ENCODE data around the gene DCN.

Gene DCN

DNA sequence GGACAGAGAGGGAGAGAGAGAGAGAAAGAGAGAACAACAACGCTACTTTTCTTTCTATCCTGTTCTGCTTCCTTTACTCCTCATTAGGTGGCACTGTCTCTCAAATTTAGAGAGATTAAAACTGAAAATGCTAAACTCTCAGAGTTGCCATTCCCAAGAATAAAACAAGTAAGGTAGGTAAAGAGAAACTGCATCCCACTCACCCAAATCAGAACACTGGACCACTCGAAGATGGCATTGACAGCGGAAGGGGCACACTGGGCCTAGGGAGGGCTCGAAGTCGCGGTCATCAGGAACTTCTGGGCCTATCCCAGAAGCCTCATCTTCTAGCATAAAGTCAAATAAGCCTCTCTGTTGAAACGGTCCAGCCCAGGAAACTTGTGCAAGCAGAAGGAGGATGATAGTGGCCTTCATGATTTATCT is 4.5 kb downstream of the DCN start:
- Mint-ChIP-seq H3K27ac (no peak overlapping the region), H3K27me3 (no peaks in the 10 kb centered on the region), H3K4me1 (ENCODE audit: low read depth) (no peaks in the 10 kb centered on the region), H3K9me3 (no peaks in the 10 kb centered on the region), H3K4me3 (no peak overlapping the region), H3K36me3 (ENCODE audit: low read depth) (no peaks in the 10 kb centered on the region)

DNA sequence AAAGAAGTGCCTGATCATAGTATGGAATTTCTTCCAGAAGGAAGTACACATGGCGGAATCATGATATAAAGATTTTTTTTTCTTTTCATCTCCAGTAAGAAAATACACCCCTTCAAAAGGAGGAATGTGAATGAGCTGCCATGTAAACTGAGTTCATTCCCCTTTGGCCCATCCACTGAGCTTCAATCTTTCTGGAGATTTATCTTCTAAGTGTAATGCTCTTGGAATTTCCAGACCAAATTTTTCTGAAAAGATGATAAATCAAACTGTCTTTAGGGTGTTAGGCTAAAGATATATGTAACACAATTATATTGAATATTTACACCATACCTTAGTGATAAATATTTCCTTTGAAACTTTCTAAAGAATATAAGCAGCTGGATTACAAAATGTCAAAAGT is 5.2 kb downstream of the DCN start:
- no peaks in the 10 kb centered on the region for H3K36me3 Mint-ChIP-seq (ENCODE audit: low read depth)
- H3K27ac Mint-ChIP-seq: no peak overlapping the region
- H3K9me3 Mint-ChIP-seq: no peaks in the 10 kb centered on the region
- no peaks in the 10 kb centered on the region for H3K27me3 Mint-ChIP-seq
- H3K4me3 Mint-ChIP-seq: no peak overlapping the region
- H3K4me1 Mint-ChIP-seq (ENCODE audit: low read depth): no peaks in the 10 kb centered on the region

DNA sequence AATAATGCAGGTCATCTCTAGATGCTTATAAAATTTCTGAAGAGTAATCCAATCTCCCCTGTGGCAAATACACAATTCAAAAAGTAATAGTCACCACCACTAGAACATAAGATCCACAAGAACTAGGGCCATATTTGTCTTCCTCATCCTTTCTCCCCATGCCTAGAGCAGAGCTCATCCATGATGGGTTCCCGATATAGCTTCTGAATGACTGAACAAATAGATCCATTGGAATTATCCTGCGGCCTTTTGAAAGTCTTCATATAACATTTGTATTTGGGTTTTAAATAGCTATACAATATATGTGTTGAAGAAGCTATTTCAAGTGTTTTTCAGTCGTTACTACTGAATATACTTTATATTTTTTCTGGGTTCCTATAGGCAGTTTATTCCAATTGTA is 5.7 kb downstream of the DCN start:
- H3K27ac Mint-ChIP-seq: no peak overlapping the region
- H3K4me3 Mint-ChIP-seq: no peak overlapping the region
- H3K9me3 Mint-ChIP-seq: no peaks in the 10 kb centered on the region
- no peaks in the 10 kb centered on the region for H3K27me3 Mint-ChIP-seq
- H3K36me3 Mint-ChIP-seq (ENCODE audit: low read depth): no peaks in the 10 kb centered on the region
- no peaks in the 10 kb centered on the region for H3K4me1 Mint-ChIP-seq (ENCODE audit: low read depth)

DNA sequence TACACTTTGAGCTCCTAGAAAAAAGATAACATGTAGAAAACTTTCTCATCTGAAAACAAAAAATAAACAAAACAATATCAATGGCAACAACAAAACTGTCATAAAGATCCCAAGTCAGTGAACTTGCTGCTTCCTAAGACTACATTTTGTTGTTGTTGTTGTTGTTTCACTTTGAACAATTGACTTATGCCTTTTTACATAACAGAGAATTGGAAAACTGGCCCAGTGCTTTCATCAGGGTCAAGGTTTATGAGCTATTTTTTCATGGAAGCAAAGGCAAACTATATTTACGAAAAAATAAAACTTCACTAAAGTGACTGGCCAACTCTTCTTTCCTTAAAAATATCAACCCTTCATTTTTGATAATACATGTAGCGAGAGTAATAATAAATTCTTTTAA is 6.3 kb downstream of the DCN start:
- H3K4me1 Mint-ChIP-seq (ENCODE audit: low read depth): no peaks in the 10 kb centered on the region
- H3K9me3 Mint-ChIP-seq: no peaks in the 10 kb centered on the region
- H3K4me3 Mint-ChIP-seq: no peak overlapping the region
- H3K36me3 Mint-ChIP-seq (ENCODE audit: low read depth): no peaks in the 10 kb centered on the region
- no peaks in the 10 kb centered on the region for H3K27me3 Mint-ChIP-seq
- no peak overlapping the region for H3K27ac Mint-ChIP-seq

DNA sequence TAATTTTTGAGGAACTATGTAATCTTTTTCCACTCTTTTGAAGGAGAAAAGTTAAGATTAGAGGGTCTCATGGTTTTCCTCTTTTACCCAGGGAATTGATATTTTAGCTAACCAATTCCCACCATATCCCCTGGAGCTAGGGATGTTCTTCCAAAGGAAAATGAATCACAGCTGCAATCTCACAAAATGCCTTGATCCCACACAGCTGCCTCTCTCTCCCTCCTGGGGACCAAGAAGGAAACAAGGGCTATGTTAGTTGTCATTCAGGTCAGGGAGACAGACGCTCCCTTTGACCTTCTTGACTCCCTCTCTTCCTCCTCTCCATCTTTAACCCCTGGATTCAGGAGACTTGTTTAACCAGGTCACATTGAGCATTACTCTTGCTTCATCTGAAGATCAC is 9.5 kb downstream of the DCN start:
- Mint-ChIP-seq H3K4me1 (ENCODE audit: low read depth) (no peaks in the 10 kb centered on the region), H3K27ac (no peak overlapping the region), H3K9me3 (no peaks in the 10 kb centered on the region), H3K4me3 (no peak overlapping the region), H3K27me3 (no peaks in the 10 kb centered on the region), H3K36me3 (ENCODE audit: low read depth) (no peaks in the 10 kb centered on the region)

GRCh38 chr12:91172096-91172495 is 10.5 kb downstream of the DCN start:
- H3K36me3 Mint-ChIP-seq (ENCODE audit: low read depth): no peaks in the 10 kb centered on the region
- H3K4me1 Mint-ChIP-seq (ENCODE audit: low read depth): no peaks in the 10 kb centered on the region
- no peak overlapping the region for H3K27ac Mint-ChIP-seq
- no peaks in the 10 kb centered on the region for H3K27me3 Mint-ChIP-seq
- no peak overlapping the region for H3K4me3 Mint-ChIP-seq
- H3K9me3 Mint-ChIP-seq: no peaks in the 10 kb centered on the region

- H3K4me1 Mint-ChIP-seq (ENCODE audit: low read depth): no peaks in the 10 kb centered on the region
- no peak overlapping the region for H3K27ac Mint-ChIP-seq
- H3K27me3 Mint-ChIP-seq: no peaks in the 10 kb centered on the region
- H3K36me3 Mint-ChIP-seq (ENCODE audit: low read depth): no peaks in the 10 kb centered on the region
- H3K9me3 Mint-ChIP-seq: no peaks in the 10 kb centered on the region
- no peak overlapping the region for H3K4me3 Mint-ChIP-seq
Measured at GRCh38 chr12:91171476-91171875, 11.1 kb downstream of the DCN start.

DNA sequence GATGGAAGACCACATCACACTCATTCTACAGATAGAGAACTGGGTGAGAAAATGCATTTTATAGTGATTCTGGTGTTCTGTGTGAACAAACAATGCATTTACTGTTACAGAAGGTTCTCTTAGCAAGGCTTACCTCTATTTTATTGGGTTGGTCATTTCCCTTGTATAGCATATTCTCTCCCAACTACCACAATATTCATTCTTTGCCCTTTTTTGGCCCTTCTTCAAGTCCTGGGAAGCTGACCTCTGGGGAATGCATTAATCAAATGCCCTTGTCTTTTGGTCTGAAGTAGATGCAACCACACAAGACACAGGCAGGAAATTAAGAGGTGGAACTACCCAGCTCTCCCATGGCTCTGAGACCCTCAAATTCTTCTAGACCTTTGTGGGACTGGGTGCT is 19.5 kb downstream of the DCN start:
- no peak overlapping the region for H3K27ac Mint-ChIP-seq
- H3K9me3 Mint-ChIP-seq: no peaks in the 10 kb centered on the region
- H3K4me3 Mint-ChIP-seq: no peak overlapping the region
- H3K36me3 Mint-ChIP-seq (ENCODE audit: low read depth): no peaks in the 10 kb centered on the region
- no peaks in the 10 kb centered on the region for H3K27me3 Mint-ChIP-seq
- H3K4me1 Mint-ChIP-seq (ENCODE audit: low read depth): no peaks in the 10 kb centered on the region

- no peaks in the 10 kb centered on the region for H3K27me3 Mint-ChIP-seq
- no peaks in the 10 kb centered on the region for H3K9me3 Mint-ChIP-seq
- no peak overlapping the region for H3K27ac Mint-ChIP-seq
- H3K4me1 Mint-ChIP-seq (ENCODE audit: low read depth): no peaks in the 10 kb centered on the region
- H3K36me3 Mint-ChIP-seq (ENCODE audit: low read depth): no peaks in the 10 kb centered on the region
- no peak overlapping the region for H3K4me3 Mint-ChIP-seq
Measured at GRCh38 chr12:91161009-91161408, 21.6 kb downstream of the DCN start.

- H3K4me1 Mint-ChIP-seq (ENCODE audit: low read depth): no peaks in the 10 kb centered on the region
- no peak overlapping the region for H3K27ac Mint-ChIP-seq
- no peaks in the 10 kb centered on the region for H3K9me3 Mint-ChIP-seq
- H3K4me3 Mint-ChIP-seq: no peak overlapping the region
- no peaks in the 10 kb centered on the region for H3K36me3 Mint-ChIP-seq (ENCODE audit: low read depth)
- H3K27me3 Mint-ChIP-seq: no peaks in the 10 kb centered on the region
Measured at GRCh38 chr12:91155990-91156389, 26.6 kb downstream of the DCN start.

DNA sequence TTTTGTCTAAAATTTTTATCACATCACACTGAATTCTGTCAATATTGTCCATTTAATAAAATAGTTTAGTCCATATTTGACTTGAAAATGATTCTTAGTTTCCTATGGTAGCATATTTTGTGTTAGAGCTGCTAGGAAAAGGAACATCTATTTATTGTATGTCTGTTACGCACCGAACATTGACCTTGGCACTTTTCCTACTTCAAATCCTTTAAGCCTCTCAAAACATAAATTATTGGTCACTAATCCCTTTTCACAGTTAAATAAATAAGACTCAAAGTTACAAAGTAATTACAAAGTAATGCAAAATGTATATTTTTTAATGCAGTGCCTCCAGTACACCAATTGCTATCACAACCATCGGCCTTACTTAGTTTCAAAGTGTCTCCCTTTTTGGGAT is 28.5 kb downstream of the DCN start:
- H3K4me1 Mint-ChIP-seq (ENCODE audit: low read depth): no peaks in the 10 kb centered on the region
- H3K27me3 Mint-ChIP-seq: no peaks in the 10 kb centered on the region

DNA sequence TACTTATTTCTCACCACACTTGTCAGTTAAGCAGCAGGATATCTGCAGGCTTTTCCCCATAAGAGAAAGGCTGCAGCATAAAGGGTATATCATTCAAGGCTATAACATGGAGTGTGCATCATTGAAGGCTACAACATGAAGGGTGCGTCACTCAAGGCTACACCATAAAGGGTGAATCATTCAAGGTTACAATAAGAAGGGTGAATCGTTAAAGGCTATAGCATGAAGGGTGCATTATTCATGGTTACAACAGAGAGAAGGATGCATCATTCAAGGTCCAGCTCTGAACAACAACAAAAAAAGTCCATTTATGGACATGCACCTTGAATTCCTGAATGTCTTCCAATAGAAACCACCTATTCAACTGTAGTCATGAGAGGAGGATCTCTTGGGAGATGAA is 38.6 kb downstream of the DCN start:
- H3K4me1 Mint-ChIP-seq (ENCODE audit: low read depth): no peaks in the 10 kb centered on the region
- no peaks in the 10 kb centered on the region for H3K36me3 Mint-ChIP-seq (ENCODE audit: low read depth)
- H3K4me3 Mint-ChIP-seq: no peak overlapping the region
- peaks cover 8% of the 10 kb centered on the region for H3K27me3 Mint-ChIP-seq
- H3K9me3 Mint-ChIP-seq: no peaks in the 10 kb centered on the region
- H3K27ac Mint-ChIP-seq: no peak overlapping the region

More for the DNA sequence above, 28.5 kb downstream of the DCN start:
- Mint-ChIP-seq H3K9me3 (no peaks in the 10 kb centered on the region), H3K27ac (no peak overlapping the region), H3K36me3 (ENCODE audit: low read depth) (no peaks in the 10 kb centered on the region), H3K4me3 (no peak overlapping the region)

GRCh38 chr12:91143206-91143605 is 39.4 kb downstream of the DCN start:
- no peaks in the 10 kb centered on the region for H3K36me3 Mint-ChIP-seq (ENCODE audit: low read depth)
- H3K27ac Mint-ChIP-seq: no peak overlapping the region
- peaks cover 4% of the 10 kb centered on the region for H3K27me3 Mint-ChIP-seq
- no peaks in the 10 kb centered on the region for H3K9me3 Mint-ChIP-seq
- H3K4me3 Mint-ChIP-seq: no peak overlapping the region
- no peaks in the 10 kb centered on the region for H3K4me1 Mint-ChIP-seq (ENCODE audit: low read depth)

- Mint-ChIP-seq H3K27me3 (peaks cover 4% of the 10 kb centered on the region), H3K4me3 (no peak overlapping the region), H3K9me3 (no peaks in the 10 kb centered on the region), H3K4me1 (ENCODE audit: low read depth) (no peaks in the 10 kb centered on the region), H3K36me3 (ENCODE audit: low read depth) (no peaks in the 10 kb centered on the region), H3K27ac (no peak overlapping the region)
Measured at GRCh38 chr12:91142221-91142631, 40.4 kb downstream of the DCN start.

DNA sequence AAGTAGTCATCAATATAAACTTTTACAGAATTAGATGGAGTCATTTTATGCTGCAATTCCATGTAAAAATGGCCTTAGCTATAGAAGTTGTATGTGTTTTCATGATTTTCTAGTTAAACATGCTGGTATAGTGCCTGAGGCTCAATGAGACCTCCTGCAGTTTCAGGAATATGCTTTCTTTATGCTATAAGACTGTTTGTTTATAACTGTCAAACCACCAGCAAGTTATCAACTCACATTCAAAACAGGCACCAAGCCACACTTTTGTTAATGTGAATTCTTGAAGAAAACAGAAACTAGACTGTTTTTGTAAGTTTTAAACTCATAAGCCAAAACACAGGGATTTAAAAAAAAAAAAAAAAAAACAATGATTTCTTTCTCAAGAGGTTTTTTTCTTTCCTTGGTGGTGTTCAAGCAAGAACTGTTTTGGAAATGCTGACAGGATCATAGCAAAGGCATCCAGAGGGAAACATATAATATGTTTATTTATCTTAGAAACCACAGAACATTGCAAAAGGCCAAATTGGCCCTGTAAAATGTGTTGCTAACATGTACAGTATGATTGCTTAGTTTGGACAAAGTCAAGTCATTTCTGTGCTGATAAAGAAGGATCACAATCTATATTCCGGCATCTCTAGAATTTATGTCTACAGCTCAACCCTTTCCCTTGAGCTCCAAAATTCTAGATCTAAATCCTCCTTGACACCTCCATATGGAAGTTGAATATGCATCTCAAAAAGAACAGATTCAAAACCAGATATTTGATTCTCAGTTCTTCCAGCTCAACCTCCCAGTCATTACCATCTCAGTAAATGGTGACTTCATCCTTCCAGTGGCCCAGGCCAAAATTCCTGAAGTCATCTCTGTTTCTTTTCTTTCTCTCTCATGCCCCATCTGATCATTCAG is 42.3 kb downstream of the DCN start:
- Mint-ChIP-seq H3K4me1 (ENCODE audit: low read depth) (no peaks in the 10 kb centered on the region), H3K4me3 (no peak overlapping the region), H3K27ac (no peak overlapping the region), H3K36me3 (ENCODE audit: low read depth) (no peaks in the 10 kb centered on the region), H3K9me3 (peaks cover 1% of the 10 kb centered on the region), H3K27me3 (peaks cover 4% of the 10 kb centered on the region)

DNA sequence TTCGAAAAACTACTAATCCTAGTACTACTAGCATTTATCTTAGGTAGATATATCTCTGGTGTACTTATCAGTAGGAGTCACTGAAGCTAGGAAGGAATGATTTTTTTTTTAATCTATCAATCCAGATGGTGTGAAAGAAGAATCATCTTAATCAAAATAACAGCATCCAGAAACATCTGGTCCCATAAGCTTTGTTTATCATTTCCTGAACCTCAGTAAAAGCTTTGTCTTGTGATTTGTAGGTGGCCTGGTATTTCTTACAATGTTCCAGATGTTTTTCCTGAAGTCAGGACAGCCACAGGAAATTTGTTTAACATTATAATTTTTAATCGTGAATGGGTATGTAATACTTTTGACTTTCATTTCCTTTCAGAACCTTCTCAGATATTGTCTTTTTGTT is 43.3 kb downstream of the DCN start:
- H3K4me1 Mint-ChIP-seq (ENCODE audit: low read depth): no peaks in the 10 kb centered on the region

More for the DNA sequence above, 43.3 kb downstream of the DCN start:
- H3K27me3 Mint-ChIP-seq: peaks cover 4% of the 10 kb centered on the region
- no peak overlapping the region for H3K27ac Mint-ChIP-seq
- H3K9me3 Mint-ChIP-seq: peaks cover 3% of the 10 kb centered on the region
- no peak overlapping the region for H3K4me3 Mint-ChIP-seq
- H3K36me3 Mint-ChIP-seq (ENCODE audit: low read depth): no peaks in the 10 kb centered on the region

Data from stimulated activated naive CD8-positive, alpha-beta T cell treated with anti-CD3 and anti-CD28 coated beads, Interleukin-15, Interleukin-2, amounts not matched to agents 100 ng/mL and 50 ng/mL, for 24 hours (primary cell).